ENCODE measurements around the gene ZFHX3. TPM values are rescaled to one million over a fixed set of nuclear protein-coding genes. Genes with fewer than 3 reads are reported as not detected.
"Not testable (repeated sequence)": the region's sequence is repeated elsewhere in the genome, so short reads cannot be mapped to it uniquely, and the experiment has no call there.

Gene ZFHX3
- total RNA-seq (2014; rRNA removed; shearing (Covaris generic)) = 1.3 and 3.2 TPM in 2 replicates

GRCh38 chr16:73047536-73048291 is at the start of gene ZFHX3:
Gene ZFHX3 (minus strand): TSS chr16:73048128. CDS start chr16:72960145, 87,983 bp downstream.
- DNase-seq (ENCODE audit: low read depth) = peak; percentile 73

DNA sequence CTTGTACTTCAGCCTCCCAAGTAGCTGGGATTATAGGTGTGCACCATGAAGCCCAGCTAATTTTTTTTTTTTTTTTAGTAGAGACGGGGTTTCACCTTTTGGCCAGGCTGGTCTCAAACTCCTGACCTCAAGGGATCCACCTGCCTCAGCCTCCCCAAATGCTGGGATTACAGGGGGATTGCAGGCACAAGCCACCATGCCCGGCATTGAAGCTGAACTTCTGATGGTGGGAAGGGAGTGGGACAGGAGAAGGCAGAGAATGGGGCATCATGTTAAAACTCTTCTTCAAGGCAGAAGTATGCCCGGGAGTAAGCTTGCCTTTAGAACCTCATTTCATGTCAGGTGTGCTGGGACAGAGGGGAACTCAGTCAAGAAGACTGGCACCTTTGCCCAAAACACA is 48.6 kb upstream of the ZFHX3 start:
- DNase-seq (ENCODE audit: low read depth) = no peak

DNA sequence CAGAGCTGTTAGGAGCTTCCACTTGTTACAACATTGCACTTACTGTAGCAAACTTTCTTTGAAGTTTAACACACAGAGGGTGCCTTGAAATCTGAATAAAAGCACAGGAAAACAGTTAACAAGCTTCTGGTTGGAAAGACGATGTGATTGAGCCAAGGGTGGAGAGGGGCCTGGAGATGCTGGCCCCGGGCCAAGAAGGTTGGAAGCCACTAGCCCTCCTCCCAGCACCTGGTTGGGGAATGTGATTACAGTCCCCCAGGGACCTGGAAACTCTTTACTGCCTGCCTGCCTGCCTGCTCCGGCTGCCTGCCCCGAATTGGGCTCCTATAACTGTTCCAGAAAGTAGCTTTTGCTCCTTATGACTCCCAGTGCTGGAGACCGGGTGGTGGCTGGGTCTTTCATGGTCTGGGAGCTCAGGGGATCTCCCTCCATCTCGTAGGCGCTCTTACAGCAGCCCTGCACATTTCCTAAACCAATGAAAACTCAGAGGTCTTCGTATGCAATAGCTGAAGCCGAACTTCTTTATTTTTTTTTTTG is 48.0 kb upstream of the ZFHX3 start:
- DNase-seq (ENCODE audit: low read depth) = no peak

DNA sequence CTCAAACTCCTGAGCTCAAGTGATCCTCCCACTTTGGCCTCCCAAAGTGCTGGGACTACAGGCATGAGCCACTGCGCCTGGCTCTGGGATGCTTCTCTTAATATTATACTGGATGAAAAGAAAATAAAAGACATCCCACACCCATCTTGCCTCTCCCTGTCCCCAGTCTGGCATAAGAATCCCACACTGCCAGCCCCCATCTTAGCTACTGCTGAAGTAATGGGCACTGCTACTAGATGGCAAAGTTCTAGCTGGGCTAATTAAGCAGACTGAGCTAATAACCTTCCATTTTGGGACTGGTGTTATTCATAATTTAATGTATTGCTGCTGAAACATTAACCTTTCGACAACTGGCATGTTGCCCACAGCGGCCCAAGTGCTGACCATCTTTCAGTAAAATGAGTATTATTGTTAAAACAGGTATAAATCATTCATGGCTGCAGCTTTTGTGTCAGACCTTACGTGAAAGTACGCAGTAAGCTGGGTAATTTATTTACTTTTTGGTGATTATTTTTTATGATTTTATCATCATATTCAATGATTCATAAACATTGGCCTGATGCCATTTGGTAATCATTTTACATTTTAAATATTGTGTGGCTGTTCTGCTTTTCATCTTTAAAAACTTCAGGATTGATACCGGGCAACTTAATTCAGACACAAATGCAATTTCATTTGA is 47.4 kb upstream of the ZFHX3 start:
- DNase-seq (ENCODE audit: low read depth) = no peak

DNA sequence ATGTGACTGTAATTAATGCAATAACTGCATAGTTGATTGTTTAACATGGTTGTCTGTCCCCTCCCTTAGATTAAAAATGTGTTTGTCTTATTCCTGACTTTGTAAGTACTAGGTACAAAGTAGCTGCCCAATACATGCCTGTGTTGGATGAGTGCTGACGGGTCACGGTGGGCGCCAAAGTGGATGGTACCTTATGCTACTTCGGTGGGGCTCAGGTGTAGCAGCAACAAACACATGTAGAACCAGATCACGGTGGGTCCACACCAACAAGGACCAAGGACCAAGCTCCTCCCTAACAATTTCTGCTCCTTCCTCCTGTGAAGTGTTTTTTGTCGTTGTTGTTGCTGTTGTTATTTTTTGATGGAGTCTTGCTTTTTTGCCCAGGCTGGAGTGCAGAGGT is 46.4 kb upstream of the ZFHX3 start:
- DNase-seq (ENCODE audit: low read depth) = no peak

DNA sequence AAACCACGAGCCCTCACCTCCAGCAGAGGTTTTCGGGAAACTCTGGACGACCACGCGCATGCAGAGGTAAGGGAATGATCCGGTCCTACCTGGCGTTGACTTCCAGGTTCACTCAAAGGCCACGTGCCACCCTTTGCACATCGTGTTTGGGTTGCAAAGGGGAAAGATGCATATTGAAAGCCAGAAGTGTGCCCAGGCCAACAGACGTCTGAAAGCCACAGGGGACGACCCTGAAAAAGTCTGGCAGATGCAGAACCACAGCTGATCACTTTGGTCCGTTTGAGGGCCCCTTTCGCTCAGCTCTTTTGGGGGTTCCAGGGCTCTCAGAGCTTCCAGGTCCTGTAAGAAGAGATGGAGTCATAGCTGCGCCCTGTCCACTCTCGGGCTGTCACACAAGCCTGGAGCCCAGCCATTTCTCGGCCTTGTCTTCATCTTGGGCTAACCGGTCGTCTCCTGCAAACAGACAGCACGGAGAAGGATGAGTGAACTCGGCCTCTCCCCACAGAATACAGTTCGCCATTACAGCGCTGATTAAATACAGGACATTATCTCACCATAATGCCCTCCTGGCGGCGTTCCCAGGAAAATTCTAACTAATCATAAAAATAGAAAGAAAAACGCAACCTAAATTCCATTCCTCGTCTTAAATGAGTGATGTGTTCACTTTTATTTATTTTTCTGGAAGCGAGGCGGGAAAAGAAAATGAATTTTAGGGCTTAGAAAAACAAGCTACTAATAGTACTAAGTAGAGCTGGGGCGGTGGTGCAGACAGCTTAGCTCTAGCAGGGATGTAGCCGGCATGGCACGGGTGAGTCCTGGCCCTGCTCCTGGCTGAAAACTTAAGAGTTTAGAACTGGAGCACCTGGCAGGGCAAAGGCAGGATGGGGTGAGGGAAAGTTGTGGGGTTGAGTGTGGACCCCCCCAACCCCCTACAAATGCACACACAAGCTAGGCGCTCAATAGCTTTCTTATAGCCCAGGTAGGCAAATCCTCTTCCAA is 45.5 kb upstream of the ZFHX3 start:
- DNase-seq (ENCODE audit: low read depth) = no peak

- DNase-seq (ENCODE audit: low read depth) = no peak
Measured at GRCh38 chr16:73092236-73092781, 44.4 kb upstream of the ZFHX3 start.

DNA sequence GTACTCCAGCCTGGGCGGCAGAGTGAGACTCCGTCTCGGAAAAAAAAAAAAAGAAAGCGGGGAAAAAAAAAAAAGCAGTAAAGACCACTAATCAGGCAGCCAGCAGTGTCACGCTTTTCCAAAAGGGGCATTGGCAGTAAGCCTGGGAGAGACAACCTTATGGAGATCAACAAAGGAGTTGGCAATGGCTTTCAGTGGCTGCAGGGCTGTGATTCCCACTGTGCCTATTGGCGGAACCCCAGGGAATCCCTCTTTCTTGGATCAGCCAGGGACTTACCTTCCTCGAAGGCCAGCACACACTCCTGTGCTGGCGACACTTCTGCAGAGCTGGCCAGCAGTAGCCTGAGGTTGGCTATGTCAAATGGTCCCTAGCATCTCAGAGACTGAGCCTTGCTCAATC is 43.2 kb upstream of the ZFHX3 start:
- no peak for DNase-seq (ENCODE audit: low read depth)

GRCh38 chr16:73089420-73089819 is 41.5 kb upstream of the ZFHX3 start:
- DNase-seq (ENCODE audit: low read depth) = no peak

- no peak for DNase-seq (ENCODE audit: low read depth)
Measured at GRCh38 chr16:73086108-73086507, 38.2 kb upstream of the ZFHX3 start.

- peak; percentile 25 for DNase-seq (ENCODE audit: low read depth)
Measured at GRCh38 chr16:73083271-73083670, 35.3 kb upstream of the ZFHX3 start.

- DNase-seq (ENCODE audit: low read depth) = peak; percentile 96
Measured at GRCh38 chr16:73082634-73083051, 34.7 kb upstream of the ZFHX3 start.

DNA sequence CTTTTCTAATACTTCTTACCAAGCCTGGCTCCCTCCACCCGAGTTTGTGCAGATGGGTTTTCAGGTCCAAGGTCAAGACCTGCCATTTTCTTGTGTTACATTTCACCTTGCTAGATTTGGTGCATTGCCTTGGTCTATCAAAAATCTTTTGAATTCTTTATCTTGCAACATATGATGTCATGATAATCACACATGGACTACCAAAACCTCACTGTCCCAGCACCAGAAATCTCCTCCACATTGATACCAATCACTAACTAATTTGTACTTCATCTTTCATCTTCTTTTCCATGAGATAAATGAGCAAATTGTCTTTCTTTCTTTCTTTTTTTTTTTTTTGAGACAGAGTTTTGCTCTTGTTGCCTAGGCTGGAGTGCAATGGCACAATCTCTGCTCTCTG is 33.0 kb upstream of the ZFHX3 start:
- DNase-seq (ENCODE audit: low read depth) = no peak

DNA sequence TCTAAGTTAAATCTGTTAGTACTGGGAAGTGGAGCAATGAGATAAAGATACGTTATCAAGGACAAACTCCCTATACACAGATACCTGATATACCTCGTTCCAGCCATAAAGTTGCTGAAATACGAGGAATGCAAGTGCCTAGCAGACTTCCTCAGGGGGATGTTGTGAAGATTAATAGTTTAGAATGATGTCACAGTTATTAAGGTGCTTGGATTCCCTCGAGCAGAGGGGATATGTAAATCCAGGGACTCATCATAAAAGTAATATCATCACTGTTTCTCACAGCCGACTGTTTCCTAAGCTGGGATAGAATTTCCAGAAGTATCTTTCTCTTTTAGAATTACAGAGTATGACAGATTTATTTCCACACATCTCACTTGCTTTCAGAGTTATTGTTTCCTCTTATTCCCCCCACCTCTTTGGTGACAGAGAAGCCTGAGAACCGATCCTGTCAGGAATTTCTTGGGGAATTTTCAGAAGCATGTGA is 28.4 kb upstream of the ZFHX3 start:
- DNase-seq (ENCODE audit: low read depth) = no peak

GRCh38 chr16:73074382-73074781 is 26.5 kb upstream of the ZFHX3 start:
- DNase-seq (ENCODE audit: low read depth) = no peak

GRCh38 chr16:73072051-73072450 is 24.1 kb upstream of the ZFHX3 start:
- DNase-seq (ENCODE audit: low read depth) = not testable (repeated sequence)

DNA sequence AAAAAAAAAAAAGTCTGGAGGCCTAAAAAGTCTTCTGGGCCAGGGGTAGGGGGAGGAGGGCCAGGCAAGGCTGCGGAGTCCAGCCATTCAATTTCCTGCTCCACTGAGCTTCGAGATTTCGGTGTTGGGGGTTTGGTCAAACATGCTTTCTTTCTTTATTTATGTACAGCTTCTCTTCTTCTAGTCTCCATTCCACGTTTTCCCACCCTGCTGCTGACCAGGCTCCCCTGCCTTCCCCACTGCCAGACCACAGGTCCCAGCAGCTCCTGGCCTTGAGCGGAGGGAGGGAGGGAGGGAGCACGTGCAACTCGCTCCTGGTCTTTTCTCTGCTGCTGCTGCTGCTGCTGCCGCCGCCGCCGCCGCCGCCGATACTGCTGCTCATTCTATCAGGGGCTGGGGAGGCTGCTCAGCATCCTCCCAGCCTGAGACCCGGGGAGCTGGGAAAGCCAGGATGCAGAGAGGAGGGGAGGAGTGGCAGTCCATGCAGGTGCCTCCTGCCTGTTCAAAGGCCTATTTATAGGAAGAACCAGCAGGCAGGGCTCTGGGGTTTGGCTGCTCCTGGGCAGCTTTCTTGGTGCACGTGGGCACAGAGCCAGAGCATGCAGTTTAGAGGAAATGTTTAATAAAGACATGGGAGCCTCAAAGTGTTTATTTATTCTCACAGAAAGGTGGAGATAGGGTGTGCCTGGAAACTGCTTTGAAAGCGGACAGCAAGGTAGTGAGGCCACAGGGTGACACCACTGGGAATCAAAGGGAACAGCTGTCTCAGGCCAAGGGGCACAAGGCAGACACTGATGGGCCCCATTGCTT is 23.4 kb upstream of the ZFHX3 start:
- peak; percentile 55 for DNase-seq (ENCODE audit: low read depth)

- no peak for DNase-seq (ENCODE audit: low read depth)
Measured at GRCh38 chr16:73069581-73070262, 21.8 kb upstream of the ZFHX3 start.

GRCh38 chr16:73068541-73069401 is 20.8 kb upstream of the ZFHX3 start:
- DNase-seq (ENCODE audit: low read depth) = peak; percentile 94
